GM03348 (cell line): ENCODE data around the gene SGSM2.

Source experiments
- DNase-seq: peaks from one replicate; pipeline ENCODE4 v3.0.0; 2012; ENCODE audit warnings: low spot score

The SGSM2 gene

DNA sequence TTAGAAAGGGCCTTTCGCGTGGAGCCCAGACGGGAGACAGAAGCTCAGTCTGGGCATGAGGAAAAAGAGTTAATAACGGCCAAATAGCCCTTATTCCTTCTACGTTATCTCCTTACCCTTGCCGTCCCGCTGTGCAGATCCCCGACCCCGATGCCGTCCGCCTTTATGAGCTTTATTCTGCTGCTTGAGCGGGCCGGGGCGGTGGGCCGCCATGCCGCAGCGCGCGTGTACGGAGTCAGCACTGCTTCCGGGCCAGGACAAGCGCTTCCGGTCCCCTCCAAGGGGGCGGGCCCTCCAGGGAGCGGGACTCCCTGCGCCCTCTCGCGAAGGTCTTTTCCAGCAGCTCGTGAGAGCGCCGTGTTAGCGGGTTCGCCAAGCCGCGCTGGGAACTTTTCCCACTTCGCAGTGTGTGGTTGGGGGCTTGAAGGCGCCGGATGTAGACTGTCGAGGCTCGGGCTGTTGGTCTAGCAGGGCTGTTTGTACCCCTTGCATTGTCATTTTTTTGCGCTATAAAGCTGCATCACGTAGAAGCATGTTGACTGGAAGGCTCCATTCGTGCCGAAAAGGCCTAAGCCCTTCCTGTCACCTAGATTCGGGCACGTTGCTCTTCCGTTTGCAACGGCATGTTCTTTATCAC lies 968 bp upstream of the SGSM2 start, which contains the start of gene TSR1:
Gene TSR1, minus strand, starts transcription at position 243 of the 637 bp plus-strand sequence. Its CDS starts 30 bp downstream, at position 213.
- peak; percentile 99 for DNase-seq

GRCh38 chr17:2337544-2338314 lies 428 bp downstream of the SGSM2 start:
- peak; percentile 93 for DNase-seq

GRCh38 chr17:2338315-2338657 lies 985 bp downstream of the SGSM2 start:
- peak; percentile 18 for DNase-seq

DNA sequence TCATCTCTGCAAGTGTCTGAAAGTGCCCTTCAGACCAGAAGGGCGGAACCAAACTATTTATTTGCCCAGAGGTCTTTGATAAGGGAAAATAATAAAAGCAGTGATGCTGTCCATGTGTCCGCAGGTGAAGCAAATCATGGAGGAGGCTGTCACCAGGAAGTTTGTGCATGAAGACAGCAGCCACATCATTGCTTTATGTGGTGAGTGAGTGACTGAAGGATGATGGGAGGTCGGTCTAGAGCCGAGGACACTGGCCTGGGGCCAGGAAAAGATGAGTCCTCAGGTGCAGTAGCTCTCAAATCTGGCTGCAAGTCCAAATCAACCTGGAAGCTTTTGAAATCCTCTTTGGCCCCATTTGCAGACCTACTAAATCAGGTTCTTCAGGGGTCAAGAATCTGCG lies 6.1 kb downstream of the SGSM2 start:
- DNase-seq = no peak

GRCh38 chr17:2344528-2344927 lies 7.2 kb downstream of the SGSM2 start:
- no peak for DNase-seq

GRCh38 chr17:2346475-2346874 lies 9.2 kb downstream of the SGSM2 start:
- DNase-seq = no peak

DNA sequence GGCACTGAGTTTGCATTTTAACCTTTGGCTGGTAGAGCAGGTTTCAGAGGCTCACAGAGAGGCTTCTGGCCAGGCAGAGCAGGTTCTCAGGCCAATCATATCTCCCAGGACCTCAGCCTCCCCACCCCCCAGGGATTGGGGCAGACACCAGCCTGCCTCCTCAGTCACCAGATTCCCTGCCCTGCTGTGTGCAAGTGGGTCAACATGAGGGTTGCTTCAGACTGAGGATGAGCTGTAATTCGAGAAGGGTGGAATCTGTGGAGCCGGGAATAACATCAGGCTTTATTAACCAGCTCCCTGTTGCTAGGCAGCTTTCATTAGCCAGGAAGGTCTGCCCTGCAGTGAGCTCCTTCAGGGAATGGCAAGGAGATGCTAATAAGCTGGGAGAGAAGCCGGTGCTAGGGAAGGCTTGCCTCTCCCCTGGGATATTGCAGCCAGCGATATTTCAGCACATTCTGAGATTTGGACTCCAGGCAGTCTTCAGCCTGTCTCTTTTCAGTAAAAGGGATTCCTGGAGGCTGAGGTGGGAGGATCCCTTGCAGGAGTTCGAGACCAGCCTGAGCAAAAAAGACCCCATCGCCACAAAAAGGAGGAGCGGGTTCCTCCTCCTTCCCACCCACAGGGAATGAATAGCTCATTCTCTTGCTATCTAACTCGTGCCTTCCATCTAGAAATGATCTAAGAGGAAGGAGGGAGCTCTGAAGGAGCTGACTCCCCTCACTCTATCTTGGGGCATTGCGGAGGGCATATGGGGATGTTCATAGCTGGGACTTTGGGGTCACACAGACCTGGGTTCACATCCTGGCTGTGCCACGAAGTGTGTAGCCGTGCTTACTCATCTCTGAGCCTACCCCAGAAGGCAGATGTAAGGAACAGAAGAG lies 10.7 kb downstream of the SGSM2 start:
- peak; percentile 87 for DNase-seq

- DNase-seq = no peak
Observed at GRCh38 chr17:2351269-2351668, 14.0 kb downstream of the SGSM2 start.

- DNase-seq = no peak
Observed at GRCh38 chr17:2354311-2354710, 17.0 kb downstream of the SGSM2 start.

- DNase-seq = no peak
Observed at GRCh38 chr17:2357237-2357636, 19.9 kb downstream of the SGSM2 start.

- DNase-seq = no peak
Observed at GRCh38 chr17:2357931-2358434, 20.7 kb downstream of the SGSM2 start.

DNA sequence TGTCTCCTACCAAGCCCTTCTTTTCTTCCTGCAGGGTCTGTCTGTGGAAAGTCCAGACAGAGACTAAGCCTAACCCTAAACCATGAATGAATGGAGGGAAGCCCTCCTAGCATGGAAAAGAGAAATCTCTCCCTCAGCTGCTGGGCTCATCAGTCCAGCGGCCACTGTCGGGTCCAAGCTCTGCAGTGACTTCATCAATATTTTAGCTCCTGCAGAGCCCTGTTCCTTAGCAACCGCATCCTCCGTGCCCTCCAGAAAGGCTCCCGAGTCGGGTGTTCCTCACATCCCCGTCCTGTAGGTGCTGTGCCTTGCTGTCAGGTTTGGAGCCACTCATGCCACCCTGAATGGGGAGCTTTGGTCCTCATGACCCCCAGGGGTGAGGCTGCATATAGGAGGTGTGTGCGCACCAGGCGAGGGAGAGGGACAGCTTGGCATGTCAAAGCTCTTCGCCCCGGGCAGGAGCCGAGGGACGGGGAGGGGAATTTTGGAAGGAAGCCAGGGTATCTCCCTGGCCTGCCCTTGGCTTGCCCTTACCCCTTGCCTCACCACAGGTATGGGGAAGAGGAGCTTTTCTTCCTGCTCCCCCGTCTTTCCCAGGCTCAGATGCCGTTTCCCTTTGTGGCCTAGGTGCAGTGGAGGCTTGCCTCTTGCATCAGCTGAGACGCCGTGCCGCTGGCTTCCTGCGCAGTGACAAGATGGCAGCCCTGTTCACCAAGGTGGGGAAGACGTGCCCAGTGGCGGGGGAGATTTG lies 23.9 kb downstream of the SGSM2 start:
- DNase-seq = no peak

GRCh38 chr17:2362016-2362415 lies 24.7 kb downstream of the SGSM2 start:
- no peak for DNase-seq

- no peak for DNase-seq
Observed at GRCh38 chr17:2362416-2362815, 25.1 kb downstream of the SGSM2 start.

DNA sequence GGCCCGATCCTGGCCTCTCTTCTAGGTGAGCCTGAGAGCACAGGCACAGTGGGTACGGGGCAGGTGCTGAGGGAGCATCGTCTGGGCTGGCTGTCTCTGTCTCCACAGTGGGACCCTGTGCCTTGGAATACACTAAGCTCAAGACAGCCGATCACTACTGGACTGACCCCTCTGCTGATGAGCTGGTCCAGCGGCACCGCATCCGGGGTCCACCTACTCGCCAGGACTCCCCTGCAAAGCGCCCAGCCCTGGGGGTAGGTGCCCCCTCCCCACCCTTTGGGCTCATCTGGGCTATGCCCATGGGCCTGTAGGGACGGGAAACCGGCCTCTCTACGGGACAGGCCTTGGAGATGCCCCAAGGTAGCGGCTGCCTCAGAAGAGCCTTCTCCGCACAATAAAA lies 25.6 kb downstream of the SGSM2 start:
- DNase-seq = no peak

GRCh38 chr17:2363318-2363717 lies 26.0 kb downstream of the SGSM2 start:
- no peak for DNase-seq

GRCh38 chr17:2363851-2364762 lies 26.8 kb downstream of the SGSM2 start:
- no peak for DNase-seq

GRCh38 chr17:2364763-2365116 lies 27.4 kb downstream of the SGSM2 start:
- DNase-seq = no peak

- no peak for DNase-seq
Observed at GRCh38 chr17:2365132-2365531, 27.8 kb downstream of the SGSM2 start.

DNA sequence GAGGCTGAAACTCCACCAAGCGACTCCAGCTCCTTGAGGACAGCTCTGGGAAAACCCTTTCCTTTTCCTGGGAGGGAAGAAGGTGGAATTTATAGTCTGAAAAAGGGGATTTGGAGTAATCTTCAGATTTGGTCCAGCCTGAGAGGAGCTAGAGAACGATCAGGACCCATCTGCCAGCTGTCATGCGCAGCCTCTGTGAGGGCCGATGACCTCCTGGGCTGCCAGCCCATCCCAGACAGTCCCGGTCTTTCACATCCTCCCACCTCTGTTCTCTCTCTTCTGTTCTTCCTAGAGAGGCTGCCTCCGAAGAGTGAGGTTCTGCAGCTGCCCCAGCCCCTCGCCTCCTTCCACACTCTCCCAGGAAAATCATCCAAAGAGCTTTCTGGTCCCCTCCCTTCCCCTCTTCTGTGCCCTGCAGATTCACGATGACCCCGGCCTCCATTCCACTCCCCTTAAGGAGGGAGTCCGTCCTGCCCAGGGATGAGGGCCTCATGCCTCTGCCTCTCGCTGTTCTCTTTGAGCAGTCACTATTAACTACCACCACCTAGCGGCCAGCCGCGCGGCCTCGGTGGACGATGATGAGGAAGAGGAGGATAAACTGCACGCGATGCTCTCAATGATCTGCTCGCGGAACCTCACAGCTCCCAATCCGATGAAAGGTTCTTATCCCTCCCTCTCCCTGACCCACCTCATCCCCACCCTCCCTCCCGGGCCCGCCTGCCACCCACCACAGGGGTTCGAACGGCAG lies 29.6 kb downstream of the SGSM2 start:
- DNase-seq = no peak
